HepG2 (cell line): ENCODE measurements around the gene ELFN1. TPM values are rescaled to one million over a fixed set of nuclear protein-coding genes. Genes with fewer than 3 reads are reported as not detected.

Experiments used
- ATAC-seq: fragments of 200-7000 bp; cut with Tn5 transposase; 3 replicates; pipeline ENCODE4 v1.9.1; 2020; ENCODE audit warnings: mild to moderate bottlenecking, moderate library complexity
- BruUV-seq: library from RNA; stranded (reverse); fragments of 400-500 nt; replicated peaks from 2 replicates; lab custom pipeline; 2021; lab: Mats Ljungman, UMichigan
- CTCF ChIA-PET: fragments of 300-600 bp; formaldehyde crosslinking; extraction: SDS; loops from one replicate; lab custom pipeline; 2021; ENCODE audit warnings: low total read pairs, inconsistent platforms, low intra/inter-chr PET ratio; lab: Yijun Ruan, JAX
- POLR2A ChIA-PET: fragments of 350-600 bp; sonication (Branson Sonifier 250); formaldehyde crosslinking; loops from one replicate; lab custom pipeline; 2020; ENCODE audit warnings: antibody characterized with exemption, inconsistent platforms; lab: Yijun Ruan, JAX
- DNase-seq: peaks from one replicate; pipeline ENCODE4 v3.0.0-alpha.2; 2015; ENCODE audit warnings: low spot score
- FAIRE-seq: peaks from 3 replicates; lab custom pipeline; 2011; peaks lifted over from hg19 to GRCh38; lab: Jason Lieb, UNC
- H2AFZ ChIP-seq: one replicate; pipeline ENCODE4 v1.6.1; 2011; ENCODE audit warnings: low read length, inconsistent platforms
- H3K27ac ChIP-seq: fragments of 300-600 bp; 3 replicates; pipeline ENCODE4 v1.8.0; 2011; ENCODE audit warnings: mixed run types, mild to moderate bottlenecking, mixed read lengths, low read length, inconsistent platforms; ENCODE audit not compliant: insufficient read depth; ENCODE audit errors: extremely low read length
- H3K27me3 ChIP-seq, 2 experiments: fragments of 200-600 bp in 1 of 2; 2 replicates in 1 of 2; 3 replicates in 1 of 2; pipeline versions ENCODE4 v1.6.0 to v1.8.0; 2011; ENCODE audit warnings: low read length in 2 of 2, mild to moderate bottlenecking in 2 of 2, moderate library complexity in 2 of 2, inconsistent platforms in 1 of 2; ENCODE audit not compliant: insufficient read depth in 2 of 2, control insufficient read depth in 1 of 2
- H3K36me3 ChIP-seq, 2 experiments: fragments of 200-600 bp in 1 of 2; replicated peaks in 1 of 2; 2 replicates in 1 of 2; 3 replicates in 1 of 2; pipeline versions ENCODE4 v1.5.1 to v1.8.0; 2011; ENCODE audit warnings: low read length in 2 of 2, inconsistent platforms in 1 of 2; ENCODE audit not compliant: insufficient read depth in 2 of 2, control insufficient read depth in 1 of 2
- H3K4me1 ChIP-seq: 2 replicates; pipeline ENCODE4 v1.5.1; 2012; ENCODE audit warnings: low read length, inconsistent platforms; ENCODE audit not compliant: insufficient read depth
- H3K4me2 ChIP-seq: 2 replicates; pipeline ENCODE4 v1.6.0; 2011; ENCODE audit warnings: low read depth, low read length, inconsistent platforms
- H3K4me3 ChIP-seq, 3 experiments: fragments of 200-600 bp in 1 of 3; sonication (generic), shearing (Covaris generic) in 1 of 3; replicated peaks in 1 of 3; 2 replicates each; pipeline ENCODE4 v1.5.1; 2011 to 2016; ENCODE audit warnings: low read length in 3 of 3, inconsistent platforms in 2 of 3, low read depth in 2 of 3, mild to moderate bottlenecking in 2 of 3, control low read depth in 1 of 3, mixed read lengths in 1 of 3; ENCODE audit not compliant: insufficient read depth in 1 of 3
- H3K79me2 ChIP-seq: one replicate; pipeline ENCODE4 v1.6.1; 2011; ENCODE audit warnings: low read length, inconsistent platforms; ENCODE audit not compliant: insufficient read depth
- H3K9ac ChIP-seq: 2 replicates; pipeline ENCODE4 v1.6.0; 2011; ENCODE audit warnings: mild to moderate bottlenecking, low read depth, low read length, inconsistent platforms; ENCODE audit not compliant: insufficient read depth
- H3K9me3 ChIP-seq: 2 replicates; pipeline ENCODE4 v1.5.1; 2012; ENCODE audit warnings: mild to moderate bottlenecking, low read length
- H4K20me1 ChIP-seq: 2 replicates; pipeline ENCODE4 v1.6.0; 2011; ENCODE audit warnings: inconsistent platforms, mild to moderate bottlenecking, low read length, moderate library complexity; ENCODE audit not compliant: insufficient read depth
- ADNP ChIP-seq: sonication (generic); formaldehyde crosslinking; IDR thresholded peaks from 2 replicates; pipeline ENCODE4 v1.4.0; 2020; ENCODE audit warnings: missing genetic modification reagents
- AGO2 ChIP-seq: fragments of 200-400 bp; formaldehyde crosslinking; optimal IDR thresholded peaks from 2 replicates; pipeline ENCODE3; 2017; ENCODE audit warnings: mild to moderate bottlenecking, low read depth, low read length, moderate library complexity
- FOXC1 ChIP-seq: sonication (generic); formaldehyde crosslinking; IDR thresholded peaks from 2 replicates; pipeline ENCODE4 v1.8.0; 2022; ENCODE audit warnings: mild to moderate bottlenecking, missing genetic modification reagents, borderline replicate concordance
- HNF4A ChIP-seq: sonication (generic); formaldehyde crosslinking; IDR thresholded peaks from 2 replicates; pipeline ENCODE4 v1.4.0; 2020; ENCODE audit warnings: missing genetic modification reagents
- NONO ChIP-seq, 2 experiments: fragments of 450-650 bp in 1 of 2; sonication (generic) in 1 of 2; formaldehyde crosslinking in 1 of 2; IDR thresholded peaks in 1 of 2; conservative IDR thresholded peaks in 1 of 2; 2 replicates each; pipeline versions ENCODE4 v1.6.1 to v1.8.0; 2017 to 2022; ENCODE audit warnings: mild to moderate bottlenecking in 1 of 2, missing genetic modification reagents in 1 of 2, moderate library complexity in 1 of 2
- NR2F6 ChIP-seq, 2 experiments: IDR thresholded peaks; 2 replicates each; pipeline ENCODE4 v1.6.1; 2016; ENCODE audit warnings: antibody characterized with exemption in 1 of 2, mild to moderate bottlenecking in 1 of 2
- SOX6 ChIP-seq, 2 experiments: fragments of 450-650 bp in 1 of 2; sonication (generic) in 1 of 2; formaldehyde crosslinking in 1 of 2; IDR thresholded peaks; 2 replicates each; pipeline versions ENCODE4 v1.4.0 to v1.6.1; 2017 to 2020; ENCODE audit warnings: antibody characterized with exemption in 1 of 2, mild to moderate bottlenecking in 1 of 2, missing genetic modification reagents in 1 of 2
- ZBTB26 ChIP-seq: IDR thresholded peaks from 2 replicates; pipeline ENCODE4 v1.6.1; 2016; ENCODE audit warnings: missing compliant biosample characterization, missing genetic modification reagents, borderline replicate concordance
- ZFP91 ChIP-seq: sonication (generic); formaldehyde crosslinking; IDR thresholded peaks from 2 replicates; pipeline ENCODE4 v1.9.0; 2022; ENCODE audit warnings: missing genetic modification reagents, mild to moderate bottlenecking, borderline replicate concordance
- ZNF18 ChIP-seq: sonication (generic); formaldehyde crosslinking; IDR thresholded peaks from 2 replicates; pipeline ENCODE4 v1.8.0; 2022; ENCODE audit warnings: mild to moderate bottlenecking, missing genetic modification reagents; ENCODE audit not compliant: insufficient replicate concordance
- ZNF746 ChIP-seq: sonication (generic); formaldehyde crosslinking; IDR thresholded peaks from 2 replicates; pipeline ENCODE4 v1.8.0; 2022; ENCODE audit warnings: mild to moderate bottlenecking, missing genetic modification reagents
- ZNF749 ChIP-seq: sonication (generic); formaldehyde crosslinking; IDR thresholded peaks from 2 replicates; pipeline ENCODE4 v1.8.0; 2022; ENCODE audit warnings: mild to moderate bottlenecking, missing genetic modification reagents, moderate library complexity, borderline replicate concordance
- ZNF839 ChIP-seq: sonication (generic); formaldehyde crosslinking; IDR thresholded peaks from 2 replicates; pipeline ENCODE4 v1.4.0; 2020; ENCODE audit warnings: missing genetic modification reagents, mild to moderate bottlenecking, borderline replicate concordance
- WGBS: methylation state at CpG from one replicate; pipeline ENCODE4 v1.1.6; 2017; ENCODE audit warnings: low lambda C conversion rate; 5-methylcytosine and 5-hydroxymethylcytosine counted together
- in situ Hi-C: cut with HindIII; loops from 2 replicates; pipeline ENCODE4 v1.10.0; 2017; ENCODE audit warnings: low pct_unique_long_range_greater_than_20kb; ENCODE audit not compliant: extremely low pct_ligation_motif_present
- intact Hi-C: fragments of 100-400 bp; cut with micrococcal nuclease; formaldehyde crosslinking; loops from one replicate; pipeline ENCODE4 v1.10.0; 2022; ENCODE audit not compliant: unreplicated experiment
- polyA plus RNA-seq, 8 experiments: library from polyadenylated mRNA; depleted of rRNA in 3 of 8; stranded (reverse) in 7 of 8; unstranded in 1 of 8; fragments of >200 nt; fragmentation: Illumina TruSeq in 4 of 8; extraction: Trizol in 4 of 8; gene quantifications; 2 replicates each; pipeline versions ENCODE4 v1.2.1 to v1.2.3, GENCODE V29; 2011 to 2016; ENCODE audit warnings: low read depth in 4 of 8, missing spikeins in 1 of 8, mixed read lengths in 1 of 8; ENCODE audit not compliant: insufficient read depth in 1 of 8
- total RNA-seq, 5 experiments: library from RNA; depleted of rRNA; stranded (reverse); fragments of >200 nt; fragmentation: Illumina TruSeq; extraction: Trizol; gene quantifications; 2 replicates each; pipeline ENCODE4 v1.2.3, GENCODE V29; 2016; ENCODE audit warnings: low read depth in 1 of 5

ELFN1 gene
- total and polyA plus RNA-seq, 2 of the 13 experiments (the other 11 are each of a cell fraction or from before 2014, with no cell fraction given), result 0.13 to 0.18 TPM

GRCh38 chr7:1715331-1715625, 45.2 kb downstream of the ELFN1 start (continued):
- TF ChIP-seq ZNF839 (CRISPR knock-in tag) (no peak), AGO2 (no peak)
- TF ChIP-seq, all 625 proteins: peak for 3

GRCh38 chr7:1715671-1716074, 45.6 kb downstream of the ELFN1 start:
- no peaks in the 10 kb centered on the region; a peak in 3 of 5 replicates for H3K27me3 ChIP-seq
- H3K4me2 ChIP-seq, result peak overlapping the region; percentile 64
- intact Hi-C loops (no loop called here), in situ Hi-C loops (no loop called here)
- ATAC-seq, result no peak
- FAIRE-seq, result no peak
- whole genome bisulfite sequencing, result 14% methylated on average over 5 of the region's 6 CpGs
- no peaks in the 10 kb centered on the region for H4K20me1 ChIP-seq
- peaks cover 51% of the 10 kb centered on the region for H3K4me1 ChIP-seq
- ChIA-PET CTCF (no interaction called here), POLR2A (no interaction called here)
- no peaks in the 10 kb centered on the region for H3K79me2 ChIP-seq
- H2AFZ ChIP-seq, result no peak overlapping the region
- DNase-seq, result no peak
- H3K36me3 ChIP-seq, result no peaks in the 10 kb centered on the region
- no peak overlapping the region; the same call in 1 of the 2 replicates for H3K9ac ChIP-seq
- peak overlapping the region in 1 of 3 experiments; percentile 49; a peak in 2 of 6 replicates for H3K4me3 ChIP-seq
- H3K9me3 ChIP-seq, result no peaks in the 10 kb centered on the region
- no TSS peak for BruUV-seq
- no peak overlapping the region for H3K27ac ChIP-seq
- TF ChIP-seq NONO (IDR thresholded peaks at IDR 0.05) (no peak), NONO (CRISPR knock-in tag; conservative IDR thresholded peaks at IDR 0.05) (0 out of 2 replicates have a peak, but pooled peaks have one; percentile 15), FOXC1 (no peak), NR2F6 (IDR thresholded peaks at IDR 0.05) (peak; percentile 80), NR2F6 (CRISPR knock-in tag; IDR thresholded peaks at IDR 0.05) (peak; percentile 73), HNF4A (CRISPR knock-in tag) (peak; percentile 94), ZNF18 (CRISPR knock-in tag) (no peak), ZNF749 (CRISPR knock-in tag) (no peak), ZFP91 (CRISPR knock-in tag) (0 out of 2 replicates have a peak, but pooled peaks have one; percentile 6), SOX6 (IDR thresholded peaks at IDR 0.05) (no peak), SOX6 (CRISPR knock-in tag; IDR thresholded peaks at IDR 0.05) (0 out of 2 replicates have a peak, but pooled peaks have one; percentile 7), ZNF746 (CRISPR knock-in tag) (0 out of 2 replicates have a peak, but pooled peaks have one; percentile 12), ADNP (CRISPR knock-in tag) (peak; percentile 46), ZBTB26 (CRISPR knock-in tag) (no peak)
